ENCODE measurements around the gene GLIS2. TPM values are rescaled to one million over a fixed set of nuclear protein-coding genes. Genes with fewer than 3 reads are reported as not detected.

The GLIS2 gene
- total RNA-seq, 1 donor from 2014 or later, result 31.4 TPM

GRCh38 chr16:4373909-4374742, 58.3 kb downstream of the GLIS2 start:
- intact Hi-C loops (cut with DNase I), result no loop called here

GRCh38 chr16:4375717-4376116, 59.9 kb downstream of the GLIS2 start:
- intact Hi-C loops (cut with DNase I), result no loop called here
- no peak for DNase-seq (ENCODE audit: low spot score)

More at GRCh38 chr16:4373909-4374742, 58.3 kb downstream of the GLIS2 start:
- no peak for DNase-seq (ENCODE audit: low spot score)

- intact Hi-C loops (cut with DNase I), result no loop called here
- peak; percentile 92 for DNase-seq (ENCODE audit: low spot score)
Measured at GRCh38 chr16:4376126-4376892, 60.4 kb downstream of the GLIS2 start.

- DNase-seq (ENCODE audit: low spot score), result no peak
- intact Hi-C loops (cut with DNase I), result no loop called here
Measured at GRCh38 chr16:4376893-4377572, 61.2 kb downstream of the GLIS2 start.

- DNase-seq (ENCODE audit: low spot score), result no peak
- intact Hi-C loops (cut with DNase I), result no loop called here
Measured at GRCh38 chr16:4377573-4378154, 61.8 kb downstream of the GLIS2 start.

- intact Hi-C loops (cut with DNase I), result no loop called here
- DNase-seq (ENCODE audit: low spot score), result no peak
Measured at GRCh38 chr16:4378161-4378666, 62.3 kb downstream of the GLIS2 start.

GRCh38 chr16:4378999-4379690, 63.3 kb downstream of the GLIS2 start:
- intact Hi-C loops (cut with DNase I), result no loop called here
- DNase-seq (ENCODE audit: low spot score), result no peak

GRCh38 chr16:4380119-4381063, 64.5 kb downstream of the GLIS2 start:
- DNase-seq (ENCODE audit: low spot score), result no peak
- intact Hi-C loops (cut with DNase I), result no loop called here

- intact Hi-C loops (cut with DNase I), result no loop called here
- no peak for DNase-seq (ENCODE audit: low spot score)
Measured at GRCh38 chr16:4381072-4381934, 65.4 kb downstream of the GLIS2 start.

GRCh38 chr16:4381935-4382794, 66.3 kb downstream of the GLIS2 start:
- intact Hi-C loops (cut with DNase I), result no loop called here
- no peak for DNase-seq (ENCODE audit: low spot score)

- intact Hi-C loops (cut with DNase I), result no loop called here
- no peak for DNase-seq (ENCODE audit: low spot score)
Measured at GRCh38 chr16:4382795-4383357, 67.0 kb downstream of the GLIS2 start.

GRCh38 chr16:4383591-4384444, 68.0 kb downstream of the GLIS2 start:
- no peak for DNase-seq (ENCODE audit: low spot score)
- intact Hi-C loops (cut with DNase I), result no loop called here

GRCh38 chr16:4384509-4384942, 68.7 kb downstream of the GLIS2 start:
- intact Hi-C loops (cut with DNase I), result no loop called here
- DNase-seq (ENCODE audit: low spot score), result no peak

- intact Hi-C loops (cut with DNase I), result no loop called here
- no peak for DNase-seq (ENCODE audit: low spot score)
Measured at GRCh38 chr16:4385066-4385788, 69.4 kb downstream of the GLIS2 start.

All from cardiac septum (tissue), 1 donor.